Measurements from ENCODE around the gene C2orf80.

DNA sequence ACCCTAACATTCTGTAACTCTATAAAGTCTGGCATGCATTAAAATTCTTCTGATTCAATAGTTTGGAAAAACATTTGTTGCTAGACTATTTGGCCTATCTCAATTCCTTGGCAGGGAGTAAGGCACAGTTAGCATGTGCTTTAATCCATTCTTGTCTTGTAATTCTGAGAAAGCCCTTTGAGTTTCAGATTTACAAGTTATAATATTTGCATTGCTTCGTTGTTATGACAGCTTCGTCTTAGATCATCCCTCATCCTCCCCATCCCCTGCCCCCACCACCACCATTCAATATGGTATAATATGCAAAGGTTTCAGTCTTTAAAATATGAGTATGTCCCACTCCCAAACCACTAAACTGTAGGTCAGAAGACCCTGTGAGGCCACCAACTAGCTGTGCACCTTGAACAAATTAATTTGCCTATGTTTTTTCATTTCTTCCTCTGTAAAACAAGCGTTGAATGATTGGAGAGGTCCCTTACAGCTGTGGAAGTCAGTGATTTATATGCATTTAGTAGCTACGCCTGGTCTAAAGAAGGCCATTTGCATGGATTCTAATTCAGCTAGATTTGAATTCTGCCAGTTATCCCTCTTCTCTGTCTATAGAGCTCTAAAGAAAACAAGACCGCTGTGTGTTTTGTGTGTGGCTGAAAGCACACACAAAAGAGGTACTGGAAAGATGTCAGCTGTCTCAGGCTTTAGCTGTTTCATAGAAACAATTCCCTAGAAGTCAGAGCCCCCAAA is 591 bp downstream of the C2orf80 start:
- TF ChIP-seq CTCF (IDR thresholded peaks at IDR 0.05), result no peak
- no peak for TF ChIP-seq EP300 (IDR thresholded peaks at IDR 0.05)
- no peak for TF ChIP-seq POLR2AphosphoS5 (IDR thresholded peaks at IDR 0.05)
- no peak for TF ChIP-seq POLR2A (IDR thresholded peaks at IDR 0.05)
